Measurements from ENCODE around the gene LIN7A. TPM values are rescaled to one million over a fixed set of nuclear protein-coding genes. Genes with fewer than 3 reads are reported as not detected.

Gene LIN7A
- total and polyA plus RNA-seq, 2 of the 4 experiments (the other 2 are of a cell fraction), result 10.8 to 24.7 TPM

DNA sequence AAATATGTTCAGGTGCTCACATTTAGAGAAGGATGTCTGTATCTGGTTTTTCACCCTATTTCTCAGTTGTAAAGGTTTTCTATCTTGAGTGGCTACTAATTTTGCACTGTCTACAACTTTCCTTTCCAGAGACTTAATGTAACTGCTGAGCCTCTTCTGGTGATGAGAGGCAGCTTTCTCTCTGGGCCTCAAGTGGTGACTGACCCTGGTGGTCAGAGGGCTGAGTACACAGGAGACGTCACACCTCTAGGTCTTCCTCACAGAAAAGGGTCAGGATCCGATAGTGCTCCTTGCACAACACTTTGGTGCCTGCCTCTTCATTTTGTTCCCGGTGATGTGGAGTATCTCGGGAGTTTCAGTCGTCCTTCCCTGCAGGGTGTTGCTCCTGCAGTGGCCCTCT lies 76.8 kb downstream of the LIN7A start:
- Histone ChIP-seq H2BK120ac (ENCODE audit: low read depth, low read length) (peak overlapping the region; percentile 17; the same call in 1 of the 2 replicates), H2AFZ (replicated peaks; ENCODE audit: low read length, poor library complexity) (no peak overlapping the region), H2BK5ac (ENCODE audit: low read depth, low read length, poor library complexity, severe bottlenecking) (no peak overlapping the region), H3K9me3 (ENCODE audit: control insufficient read depth, insufficient read depth, low read length) (no peaks in the 10 kb centered on the region), H3K4me2 (ENCODE audit: low read depth, low read length) (no peak overlapping the region), H2AK5ac (ENCODE audit: low read depth, low read length) (peak overlapping the region; percentile 49), H3K27ac (ENCODE audit: insufficient read depth, low read length) (no peak overlapping the region), H4K91ac (ENCODE audit: insufficient read depth, low read depth, low read length) (no peak overlapping the region), H3K18ac (ENCODE audit: low read depth, low read length) (0 out of 2 replicates have a peak overlapping the region, but pooled peaks have one; percentile 12), H3K27me3 (ENCODE audit: control insufficient read depth, insufficient read depth, low read length) (no peaks in the 10 kb centered on the region), H3K9ac (ENCODE audit: low read depth, low read length) (no peak overlapping the region), H3K4ac (ENCODE audit: low read depth, low read length) (peak overlapping the region; percentile 8; the same call in 1 of the 2 replicates), H3K79me1 (ENCODE audit: low read depth in 1 of 2, low read length in 2 of 2) (peaks cover 0 to 8% of the 10 kb centered on the region in 2 experiments; a peak in 1 of 4 replicates), H4K20me1 (ENCODE audit: insufficient read depth, low read length) (0 out of 2 replicates have a peak, but pooled peaks cover 3% of the 10 kb centered on the region), H4K8ac (ENCODE audit: low read depth in 2 of 2, low read length in 2 of 2) (no peak overlapping the region), H3K9me1 (ENCODE audit: insufficient read depth, low read length) (peaks cover 9% of the 10 kb centered on the region), H3K36me3 (ENCODE audit: control insufficient read depth, insufficient read depth, low read length) (no peaks in the 10 kb centered on the region), H2BK15ac (ENCODE audit: low read depth, low read length) (no peak overlapping the region; the same call in 2 of the 3 replicates), H2AK9ac (replicated peaks; ENCODE audit: low read depth, low read length, poor library complexity) (no peak overlapping the region), H3K4me1 (ENCODE audit: control insufficient read depth, insufficient read depth, low read length) (peaks cover 11% of the 10 kb centered on the region), H2BK20ac (ENCODE audit: low read depth, low read length) (0 out of 2 replicates have a peak overlapping the region, but pooled peaks have one; percentile 52), H4K5ac (ENCODE audit: low read depth, low read length) (no peak overlapping the region), H3K23ac (ENCODE audit: low read depth, low read length) (0 out of 2 replicates have a peak overlapping the region, but pooled peaks have one; percentile 16), H3K4me3 (ENCODE audit: insufficient read depth, low read depth, low read length) (no peak overlapping the region), H3K56ac (ENCODE audit: extremely low read depth, insufficient read depth, low read length) (no peak overlapping the region), H3K14ac (replicated peaks; ENCODE audit: low read depth, low read length) (peak overlapping the region; percentile 40)
- dilution Hi-C loops (cut with HindIII; ENCODE audit: low sequenced_read_pairs, unreplicated experiment), result no loop called here
- intact Hi-C loops (cut with micrococcal nuclease), result no loop called here
- TF ChIP-seq, protein P1, sequence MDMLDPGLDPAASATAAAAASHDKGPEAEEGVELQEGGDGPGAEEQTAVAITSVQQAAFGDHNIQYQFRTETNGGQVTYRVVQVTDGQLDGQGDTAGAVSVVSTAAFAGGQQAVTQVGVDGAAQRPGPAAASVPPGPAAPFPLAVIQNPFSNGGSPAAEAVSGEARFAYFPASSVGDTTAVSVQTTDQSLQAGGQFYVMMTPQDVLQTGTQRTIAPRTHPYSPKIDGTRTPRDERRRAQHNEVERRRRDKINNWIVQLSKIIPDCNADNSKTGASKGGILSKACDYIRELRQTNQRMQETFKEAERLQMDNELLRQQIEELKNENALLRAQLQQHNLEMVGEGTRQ (IDR thresholded peaks at IDR 0.05; ENCODE audit: low read depth, low read length), result no peak
- TF ChIP-seq, protein P2, sequence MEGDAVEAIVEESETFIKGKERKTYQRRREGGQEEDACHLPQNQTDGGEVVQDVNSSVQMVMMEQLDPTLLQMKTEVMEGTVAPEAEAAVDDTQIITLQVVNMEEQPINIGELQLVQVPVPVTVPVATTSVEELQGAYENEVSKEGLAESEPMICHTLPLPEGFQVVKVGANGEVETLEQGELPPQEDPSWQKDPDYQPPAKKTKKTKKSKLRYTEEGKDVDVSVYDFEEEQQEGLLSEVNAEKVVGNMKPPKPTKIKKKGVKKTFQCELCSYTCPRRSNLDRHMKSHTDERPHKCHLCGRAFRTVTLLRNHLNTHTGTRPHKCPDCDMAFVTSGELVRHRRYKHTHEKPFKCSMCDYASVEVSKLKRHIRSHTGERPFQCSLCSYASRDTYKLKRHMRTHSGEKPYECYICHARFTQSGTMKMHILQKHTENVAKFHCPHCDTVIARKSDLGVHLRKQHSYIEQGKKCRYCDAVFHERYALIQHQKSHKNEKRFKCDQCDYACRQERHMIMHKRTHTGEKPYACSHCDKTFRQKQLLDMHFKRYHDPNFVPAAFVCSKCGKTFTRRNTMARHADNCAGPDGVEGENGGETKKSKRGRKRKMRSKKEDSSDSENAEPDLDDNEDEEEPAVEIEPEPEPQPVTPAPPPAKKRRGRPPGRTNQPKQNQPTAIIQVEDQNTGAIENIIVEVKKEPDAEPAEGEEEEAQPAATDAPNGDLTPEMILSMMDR (conservative IDR thresholded peaks at IDR 0.05; ENCODE audit: low read depth, low read length), result no peak
- TF ChIP-seq BHLHE40 (IDR thresholded peaks at IDR 0.05; ENCODE audit: low read depth, low read length) (no peak), RAD21 (IDR thresholded peaks at IDR 0.05; ENCODE audit: low read length) (no peak)
- ATAC-seq (ENCODE audit: low read depth) (no peak), DNase-seq (no peak)
- WGBS, 2 experiments (ENCODE audit: extremely low coverage in 2 of 2, insufficient read length in 1 of 2), result 100% methylated on average over 2 of the region's 5 CpGs; no CpG with 5 or more reads in 1 of the 2 experiments
- ChIA-PET POLR2A (ENCODE audit: unreplicated experiment) (no interaction called here), CTCF (interaction anchor here (0.5 kb wide), 1 partner anchor 20 kb away, joined by 3 read pairs; no protein-coding TSS in a partner anchor)
- no TSS peak for BruUV-seq (replicated peaks)
- in situ Hi-C loops (cut with MboI; ENCODE audit: low sequenced_read_pairs), result no loop called here

Measured in IMR-90 (cell line).